ENCODE results near the gene LTBR.

The LTBR gene

DNA sequence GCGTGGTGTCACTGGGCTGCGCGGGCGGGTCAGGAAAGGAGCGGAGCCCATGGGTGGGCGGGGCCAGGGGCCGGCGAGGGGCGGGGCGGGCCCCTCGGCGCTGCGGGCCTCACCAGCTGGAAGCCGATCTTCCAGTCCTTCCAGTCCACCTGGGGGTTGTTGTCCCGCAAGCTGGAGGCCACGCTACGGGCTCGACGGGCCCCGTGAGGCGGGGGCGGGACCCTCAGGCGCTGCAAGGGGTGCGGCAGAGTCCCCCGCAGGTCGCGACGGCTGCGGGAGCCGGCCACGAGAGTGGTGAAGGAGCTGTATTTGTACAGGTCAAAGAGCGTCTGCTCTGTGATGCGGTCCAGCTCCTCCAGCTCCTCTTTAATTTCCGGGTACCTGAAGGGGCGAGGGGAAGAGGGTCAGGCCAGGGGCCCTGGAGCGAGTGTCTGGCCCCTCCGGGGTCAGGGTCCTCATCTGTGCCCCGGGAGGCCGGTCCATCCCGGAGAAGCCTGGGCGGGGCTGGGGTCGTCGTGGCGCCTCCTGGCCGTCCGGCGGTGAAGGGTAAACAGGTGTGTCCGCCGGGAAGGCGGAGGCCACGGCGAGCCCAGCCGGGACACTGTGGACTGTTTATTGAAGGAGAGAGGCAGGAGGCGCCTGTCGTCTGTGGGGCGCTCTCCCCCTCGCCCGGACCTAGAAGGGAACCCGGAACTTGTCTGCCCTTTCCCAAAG is 20.5 kb upstream of the LTBR start:
- TF ChIP-seq EZH2 (IDR thresholded peaks at IDR 0.05) (no peak), POLR2AphosphoS5 (IDR thresholded peaks at IDR 0.05; ENCODE audit: borderline replicate concordance, low read depth, low read length) (no peak), FOXP2 (optimal IDR thresholded peaks at IDR 0.05; ENCODE audit: control extremely low read depth, extremely low read length, insufficient read depth) (no peak)
- Histone ChIP-seq H3K9me3 (ENCODE audit: low read depth, low read length) (no peaks in the 10 kb centered on the region), H3K4me3 (no peak overlapping the region), H3K9ac (ENCODE audit: insufficient read length) (no peak overlapping the region), H3K36me3 (ENCODE audit: insufficient read depth, low read length) (no peaks in the 10 kb centered on the region), H3K27ac (no peak overlapping the region)
- DNase-seq (ENCODE audit: low read depth, low spot score) = no peak

- no peak overlapping the region for H3K9ac ChIP-seq (ENCODE audit: insufficient read length)
- H3K27ac ChIP-seq = no peak overlapping the region
- no peak for DNase-seq (ENCODE audit: low read depth, low spot score)
- H3K4me3 ChIP-seq = no peak overlapping the region
- no peaks in the 10 kb centered on the region for H3K36me3 ChIP-seq (ENCODE audit: insufficient read depth, low read length)
- no peaks in the 10 kb centered on the region for H3K9me3 ChIP-seq (ENCODE audit: low read depth, low read length)
- TF ChIP-seq FOXP2 (optimal IDR thresholded peaks at IDR 0.05; ENCODE audit: control extremely low read depth, extremely low read length, insufficient read depth) (no peak), EZH2 (IDR thresholded peaks at IDR 0.05) (no peak), POLR2AphosphoS5 (IDR thresholded peaks at IDR 0.05; ENCODE audit: borderline replicate concordance, low read depth, low read length) (no peak)
Measured at GRCh38 chr12:6364044-6364374, 20.0 kb upstream of the LTBR start.

DNA sequence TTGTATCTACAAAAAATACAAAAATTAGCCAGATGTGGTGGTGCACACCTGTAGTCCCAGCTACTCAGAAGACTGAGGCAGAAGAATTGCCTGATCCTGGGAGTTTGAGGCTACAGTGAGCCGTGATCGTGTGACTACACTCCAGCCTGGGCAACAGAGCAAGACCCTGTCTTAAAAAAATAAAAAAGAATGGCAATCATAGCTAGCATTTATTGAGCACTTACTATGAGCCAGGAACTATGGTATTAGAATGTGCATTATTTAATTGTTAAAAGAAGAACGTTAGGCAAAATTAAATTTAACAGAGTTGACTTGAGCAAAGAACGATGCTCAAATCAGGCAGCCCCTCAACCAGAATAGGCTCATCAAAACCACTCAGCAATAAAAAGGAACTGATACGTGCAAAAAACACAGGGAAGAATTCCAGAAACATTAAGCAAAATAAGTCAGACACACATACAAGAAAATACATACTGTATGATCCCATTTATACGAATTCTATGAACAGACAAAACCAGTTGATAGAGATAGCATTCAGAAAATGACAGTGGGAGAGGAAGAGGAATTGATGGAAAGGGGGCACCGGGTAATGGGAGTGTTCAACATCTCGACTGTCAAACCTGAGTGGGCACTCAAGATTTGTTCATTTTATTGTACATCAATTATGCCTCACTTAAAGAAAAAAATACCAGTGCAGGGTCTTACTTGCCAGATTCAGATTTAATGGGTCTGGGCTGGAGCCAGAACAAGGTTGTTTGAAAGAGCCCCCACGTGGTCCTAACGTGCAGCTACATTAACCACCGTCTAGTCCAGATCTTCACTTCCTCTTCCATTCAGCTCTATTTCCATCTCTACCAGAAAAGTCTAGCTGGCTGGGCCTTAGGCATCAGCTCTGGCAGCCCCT is 16.6 kb upstream of the LTBR start:
- Histone ChIP-seq H3K36me3 (ENCODE audit: insufficient read depth, low read length) (no peaks in the 10 kb centered on the region), H3K27ac (no peak overlapping the region), H3K9ac (ENCODE audit: insufficient read length) (no peak overlapping the region), H3K9me3 (ENCODE audit: low read depth, low read length) (no peaks in the 10 kb centered on the region), H3K4me3 (no peak overlapping the region)
- DNase-seq (ENCODE audit: low read depth, low spot score) = peak; percentile 14
- no peak for TF ChIP-seq FOXP2 (optimal IDR thresholded peaks at IDR 0.05; ENCODE audit: control extremely low read depth, extremely low read length, insufficient read depth)
- no peak for TF ChIP-seq EZH2 (IDR thresholded peaks at IDR 0.05)
- TF ChIP-seq POLR2AphosphoS5 (IDR thresholded peaks at IDR 0.05; ENCODE audit: borderline replicate concordance, low read depth, low read length) = no peak

DNA sequence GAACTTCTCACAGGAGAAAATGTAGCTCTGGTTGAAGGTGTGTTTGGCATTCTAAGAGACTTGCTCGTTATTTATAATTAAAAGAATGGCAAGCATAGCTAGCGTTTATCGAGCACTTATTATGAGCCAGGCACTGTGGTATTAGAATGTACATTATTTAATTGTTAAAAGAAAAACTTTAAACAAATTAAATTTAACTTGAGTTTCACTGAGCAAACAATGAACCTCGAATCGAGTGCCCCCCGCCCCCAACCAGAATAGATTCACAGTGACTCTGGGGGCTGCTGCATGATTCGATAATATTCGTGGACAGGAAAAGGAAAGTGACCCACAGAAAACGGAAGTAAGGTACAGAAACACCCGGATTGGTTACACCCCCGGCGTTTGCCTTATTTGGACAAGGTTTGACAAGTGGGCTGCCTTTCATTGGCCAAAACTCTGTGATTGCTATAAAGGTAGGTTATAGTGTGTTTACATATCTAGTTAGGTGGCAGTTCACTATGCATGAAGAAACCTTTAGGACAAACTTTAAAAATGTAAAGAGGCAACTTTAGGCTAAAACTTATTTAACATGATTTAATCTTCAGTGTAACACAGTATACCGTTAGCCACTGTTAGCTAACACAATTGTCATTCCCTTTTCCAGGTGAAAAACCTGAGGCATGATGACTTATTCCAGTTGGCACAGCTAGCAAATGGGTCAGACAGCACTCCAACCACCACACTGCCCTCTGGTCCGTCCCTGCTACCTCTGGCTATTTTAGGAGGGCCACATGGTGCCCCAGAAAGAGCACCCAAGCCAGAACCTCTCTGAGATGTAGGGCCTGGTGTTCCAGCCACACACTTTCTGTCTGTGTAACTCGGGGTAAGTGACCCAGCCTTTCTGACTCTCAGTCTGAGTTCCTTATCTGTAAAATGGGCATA is 15.7 kb upstream of the LTBR start:
- no peak for DNase-seq (ENCODE audit: low read depth, low spot score)
- no peak for TF ChIP-seq FOXP2 (optimal IDR thresholded peaks at IDR 0.05; ENCODE audit: control extremely low read depth, extremely low read length, insufficient read depth)
- no peak for TF ChIP-seq POLR2AphosphoS5 (IDR thresholded peaks at IDR 0.05; ENCODE audit: borderline replicate concordance, low read depth, low read length)
- TF ChIP-seq EZH2 (IDR thresholded peaks at IDR 0.05) = no peak
- Histone ChIP-seq H3K9me3 (ENCODE audit: low read depth, low read length) (no peaks in the 10 kb centered on the region), H3K9ac (ENCODE audit: insufficient read length) (no peak overlapping the region), H3K36me3 (ENCODE audit: insufficient read depth, low read length) (no peaks in the 10 kb centered on the region), H3K4me3 (no peak overlapping the region), H3K27ac (no peak overlapping the region)

DNA sequence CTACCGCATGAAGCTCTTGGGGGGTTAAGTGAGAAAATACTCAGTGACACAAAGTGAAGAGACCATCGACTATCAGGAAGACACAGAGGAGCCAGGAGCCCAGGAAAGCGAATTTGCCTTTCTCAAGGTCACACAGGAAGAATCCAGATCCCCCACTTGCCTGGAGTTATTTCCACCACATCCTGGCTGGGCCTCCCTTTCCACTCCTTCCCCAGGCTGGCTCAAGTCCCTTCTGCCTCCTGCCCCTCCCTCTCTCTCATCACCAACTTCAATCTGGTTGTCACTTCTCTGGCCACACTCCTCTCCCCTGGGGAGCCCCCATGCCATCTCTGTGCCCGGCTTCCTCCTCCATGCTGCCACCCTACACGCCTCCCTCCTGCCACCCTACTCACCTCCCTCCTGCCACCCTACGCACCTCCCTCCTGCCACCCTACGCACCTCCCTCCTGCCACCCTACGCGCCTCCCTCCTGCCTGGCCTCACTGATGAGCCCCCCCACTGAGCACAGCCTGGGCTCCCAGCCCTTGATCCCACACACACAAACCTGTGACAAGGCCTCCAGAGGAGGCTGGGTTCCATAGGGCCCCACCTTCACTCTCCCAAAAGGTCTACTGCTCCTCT is 14.9 kb upstream of the LTBR start:
- Histone ChIP-seq H3K9ac (ENCODE audit: insufficient read length) (no peak overlapping the region), H3K36me3 (ENCODE audit: insufficient read depth, low read length) (no peaks in the 10 kb centered on the region), H3K27ac (no peak overlapping the region), H3K9me3 (ENCODE audit: low read depth, low read length) (no peaks in the 10 kb centered on the region), H3K4me3 (no peak overlapping the region)
- DNase-seq (ENCODE audit: low read depth, low spot score) = no peak
- TF ChIP-seq POLR2AphosphoS5 (IDR thresholded peaks at IDR 0.05; ENCODE audit: borderline replicate concordance, low read depth, low read length) (no peak), EZH2 (IDR thresholded peaks at IDR 0.05) (no peak), FOXP2 (optimal IDR thresholded peaks at IDR 0.05; ENCODE audit: control extremely low read depth, extremely low read length, insufficient read depth) (no peak)

DNA sequence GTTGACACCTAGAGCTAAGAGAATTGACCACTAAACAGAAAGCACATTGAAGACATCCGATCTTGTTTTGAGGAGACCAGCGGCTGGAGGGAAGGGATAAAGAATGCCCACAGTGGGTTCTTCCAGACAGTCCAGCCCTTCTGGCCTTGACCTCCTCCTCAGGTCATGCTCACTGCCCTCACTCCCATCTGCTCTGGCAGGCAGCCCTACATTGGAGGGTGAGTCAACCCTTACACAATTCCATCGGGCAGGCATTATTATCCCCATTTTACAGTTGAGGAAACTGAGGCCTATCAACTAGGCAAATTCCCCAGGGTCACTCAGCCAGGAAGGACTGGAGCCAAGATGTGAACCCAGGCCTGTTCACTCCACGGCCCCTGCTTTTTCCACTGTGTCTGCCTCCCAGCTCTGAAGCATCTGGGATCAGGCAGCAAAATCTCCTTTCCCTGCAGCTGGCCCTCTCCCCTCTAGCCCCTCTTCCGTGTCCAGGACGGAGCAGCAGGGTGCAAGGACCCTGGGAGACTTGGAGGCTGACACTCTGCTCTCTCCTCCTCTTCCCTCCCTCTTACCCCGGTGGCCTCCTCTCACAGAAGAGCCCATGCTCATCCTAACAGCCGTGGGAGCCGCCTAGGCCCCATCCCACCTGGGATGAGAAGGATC is 13.9 kb upstream of the LTBR start:
- Histone ChIP-seq H3K9me3 (ENCODE audit: low read depth, low read length) (no peaks in the 10 kb centered on the region), H3K4me3 (no peak overlapping the region), H3K36me3 (ENCODE audit: insufficient read depth, low read length) (no peaks in the 10 kb centered on the region), H3K9ac (ENCODE audit: insufficient read length) (no peak overlapping the region), H3K27ac (no peak overlapping the region)
- TF ChIP-seq FOXP2 (optimal IDR thresholded peaks at IDR 0.05; ENCODE audit: control extremely low read depth, extremely low read length, insufficient read depth) (no peak), POLR2AphosphoS5 (IDR thresholded peaks at IDR 0.05; ENCODE audit: borderline replicate concordance, low read depth, low read length) (no peak), EZH2 (IDR thresholded peaks at IDR 0.05) (no peak)
- no peak for DNase-seq (ENCODE audit: low read depth, low spot score)

- H3K4me3 ChIP-seq = no peak overlapping the region
- TF ChIP-seq FOXP2 (optimal IDR thresholded peaks at IDR 0.05; ENCODE audit: control extremely low read depth, extremely low read length, insufficient read depth) (no peak), POLR2AphosphoS5 (IDR thresholded peaks at IDR 0.05; ENCODE audit: borderline replicate concordance, low read depth, low read length) (no peak), EZH2 (IDR thresholded peaks at IDR 0.05) (no peak)
- no peaks in the 10 kb centered on the region for H3K9me3 ChIP-seq (ENCODE audit: low read depth, low read length)
- no peaks in the 10 kb centered on the region for H3K36me3 ChIP-seq (ENCODE audit: insufficient read depth, low read length)
- no peak overlapping the region for H3K9ac ChIP-seq (ENCODE audit: insufficient read length)
- H3K27ac ChIP-seq = no peak overlapping the region
- no peak for DNase-seq (ENCODE audit: low read depth, low spot score)
Measured at GRCh38 chr12:6370576-6370935, 13.4 kb upstream of the LTBR start.

All from SK-N-MC (cell line).